HG03460 (cell line): ENCODE measurements around the gene CFB.

Experiments
- ATAC-seq: cut with Tn5 transposase; IDR thresholded peaks from one replicate; pipeline ENCODE4 v1.9.1; 2021; ENCODE audit not compliant: unreplicated experiment

Gene CFB

GRCh38 chr6:31948306-31948705 lies 2.4 kb downstream of the CFB start:
- no peak for ATAC-seq

DNA sequence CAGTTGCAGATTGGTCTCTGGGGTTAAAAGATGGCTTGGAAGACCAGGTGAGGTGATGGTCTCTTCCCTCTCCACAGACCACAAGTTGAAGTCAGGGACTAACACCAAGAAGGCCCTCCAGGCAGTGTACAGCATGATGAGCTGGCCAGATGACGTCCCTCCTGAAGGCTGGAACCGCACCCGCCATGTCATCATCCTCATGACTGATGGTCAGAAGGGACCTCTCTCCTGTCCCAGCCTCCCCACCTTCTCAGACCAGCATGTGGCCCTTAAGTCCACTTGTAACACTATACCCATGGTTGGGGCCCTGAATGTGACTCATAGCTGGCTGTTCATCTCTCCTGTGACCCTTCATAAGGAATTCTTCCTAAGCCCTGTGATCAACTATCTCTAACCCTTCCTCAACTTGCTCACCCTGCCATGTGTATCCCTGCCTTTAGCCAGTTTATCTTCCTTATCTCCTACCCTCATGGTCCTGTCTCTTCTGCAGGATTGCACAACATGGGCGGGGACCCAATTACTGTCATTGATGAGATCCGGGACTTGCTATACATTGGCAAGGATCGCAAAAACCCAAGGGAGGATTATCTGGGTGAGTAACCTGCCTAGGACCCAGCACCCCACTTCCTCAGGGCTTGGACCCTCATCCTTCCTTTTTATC lies 3.0 kb downstream of the CFB start:
- no peak for ATAC-seq

- no peak for ATAC-seq
Observed at GRCh38 chr6:31949926-31950548, 4.1 kb downstream of the CFB start.

- ATAC-seq, result no peak
Observed at GRCh38 chr6:31952140-31952805, 6.4 kb downstream of the CFB start.

GRCh38 chr6:31952890-31953289 lies 7.0 kb downstream of the CFB start:
- no peak for ATAC-seq

DNA sequence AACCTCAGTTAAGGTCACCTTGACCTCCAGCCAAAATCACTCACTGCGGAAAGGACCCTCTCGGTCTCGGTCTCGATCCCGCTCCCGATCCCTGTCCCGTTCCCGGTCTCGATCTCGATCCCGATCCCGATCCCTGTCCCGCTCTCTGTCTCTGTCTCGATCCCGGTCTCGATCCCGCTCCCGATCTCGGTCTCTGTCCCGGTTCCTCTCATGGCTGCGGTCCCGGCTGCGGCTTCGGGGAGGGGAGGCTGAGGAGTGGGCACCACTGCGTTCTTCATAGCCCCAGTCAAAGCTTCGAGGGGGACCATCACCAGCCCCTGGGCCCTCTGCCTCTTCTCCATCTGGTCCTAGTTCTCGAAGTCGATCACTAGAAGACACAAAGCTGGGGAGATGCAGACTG lies 8.6 kb downstream of the CFB start:
- no peak for ATAC-seq

DNA sequence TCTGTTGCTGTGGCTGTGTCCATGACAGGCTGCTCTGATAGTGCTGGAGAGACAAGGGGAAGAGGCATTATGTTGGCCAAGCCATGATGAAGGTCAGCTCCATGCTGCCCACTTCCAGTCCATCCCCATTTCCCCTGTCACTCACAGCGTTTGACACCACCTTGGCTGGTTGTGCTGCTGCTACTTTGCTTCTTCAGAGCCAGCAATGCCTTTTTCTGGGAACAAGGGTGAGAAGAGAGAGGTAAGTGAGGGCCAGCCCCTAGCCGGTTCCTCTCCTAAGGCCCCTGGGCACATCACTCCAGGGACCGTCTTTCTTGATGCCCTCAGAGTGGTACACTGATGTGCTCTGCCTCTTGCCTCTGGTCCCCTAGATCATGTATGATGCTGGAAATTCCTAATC lies 10.9 kb downstream of the CFB start:
- no peak for ATAC-seq

GRCh38 chr6:31958412-31958740 lies 12.5 kb downstream of the CFB start:
- peak; percentile 2 for ATAC-seq

DNA sequence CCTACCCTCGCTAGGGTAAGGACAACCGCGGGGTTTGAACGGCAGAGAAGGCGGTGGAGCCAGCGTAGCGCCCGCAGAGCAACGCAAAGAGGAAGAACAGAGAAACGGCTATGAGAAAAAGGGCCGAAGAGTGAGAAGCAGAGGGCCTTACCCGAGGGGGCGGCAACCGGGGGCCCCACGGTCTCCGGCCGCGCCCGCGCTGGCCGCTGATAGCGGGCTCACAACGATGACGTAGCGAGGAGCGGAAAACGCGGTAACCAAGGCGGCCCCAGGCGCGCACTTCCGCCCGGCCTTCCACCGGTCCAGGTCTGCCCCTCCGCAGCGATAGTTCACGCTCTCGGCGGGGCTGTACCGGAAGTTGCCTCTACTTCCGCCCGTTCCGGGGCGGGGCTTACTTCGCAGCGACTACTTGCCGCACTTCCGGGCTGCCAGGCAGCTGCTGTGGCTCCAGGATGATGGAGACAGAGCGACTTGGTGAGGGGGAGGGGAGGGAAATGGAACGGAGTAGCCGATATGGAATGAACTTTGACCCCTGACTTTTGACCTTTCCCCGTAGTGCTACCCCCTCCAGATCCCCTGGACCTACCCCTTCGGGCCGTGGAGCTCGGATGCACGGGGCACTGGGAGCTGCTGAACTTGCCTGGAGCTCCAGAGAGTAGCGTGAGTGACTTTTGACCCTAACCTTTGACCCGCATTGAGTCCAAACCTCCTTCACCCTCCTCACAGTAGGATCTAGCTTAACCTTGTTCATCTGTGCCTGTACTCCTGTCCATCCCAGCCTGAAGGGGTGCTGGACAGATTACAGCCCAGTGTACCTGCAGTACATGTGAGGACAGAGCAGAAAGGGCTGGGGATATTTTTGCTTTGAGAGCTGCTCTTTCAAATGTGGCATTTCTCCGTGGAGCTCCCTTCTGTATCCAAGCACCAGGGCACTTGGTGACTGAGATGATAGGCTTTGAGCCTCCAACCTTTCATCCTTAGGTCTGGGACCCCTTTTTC lies 13.1 kb downstream of the CFB start, which contains the start of the genes NELFE and SKIC2:
TSS of gene NELFE (minus strand) at position 231 of the 999 bp plus-strand sequence. CDS start 525 bp downstream, outside the sequence.
TSS of gene SKIC2 (plus strand) at position 435 of the 999 bp plus-strand sequence. CDS start at position 453, 18 bp downstream.
- peak; percentile 98 for ATAC-seq

DNA sequence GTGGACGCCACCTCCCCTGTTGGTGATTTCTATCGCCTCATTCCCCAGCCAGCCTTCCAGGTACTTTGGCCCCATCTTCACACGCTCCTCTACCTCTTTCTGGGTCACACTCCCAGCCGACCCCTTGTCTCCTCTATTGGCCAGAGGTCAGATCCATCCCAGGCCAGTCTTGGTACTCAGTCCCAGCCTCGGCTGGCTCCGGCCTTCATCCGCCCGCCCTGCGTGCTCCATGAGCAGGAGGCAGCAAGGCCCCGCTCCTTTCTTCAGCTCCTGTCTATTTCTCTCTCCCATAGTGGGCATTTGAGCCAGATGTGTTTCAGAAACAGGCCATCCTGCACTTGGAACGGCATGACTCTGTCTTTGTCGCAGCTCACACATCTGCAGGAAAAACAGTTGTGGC lies 15.7 kb downstream of the CFB start:
- no peak for ATAC-seq

DNA sequence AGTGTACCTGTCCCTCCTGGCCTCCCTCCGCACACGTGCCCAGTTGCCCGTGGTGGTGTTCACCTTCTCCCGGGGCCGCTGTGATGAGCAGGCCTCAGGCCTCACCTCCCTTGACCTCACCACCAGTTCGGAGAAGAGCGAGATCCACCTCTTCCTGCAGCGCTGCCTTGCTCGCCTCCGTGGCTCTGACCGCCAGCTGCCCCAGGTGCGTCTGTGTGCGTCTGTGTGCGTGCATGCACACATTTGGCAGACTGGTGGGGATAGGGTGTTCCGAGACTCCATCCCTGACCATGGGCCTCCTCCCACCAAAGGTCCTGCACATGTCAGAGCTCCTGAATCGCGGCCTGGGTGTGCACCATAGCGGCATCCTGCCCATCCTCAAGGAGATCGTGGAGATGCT lies 18.0 kb downstream of the CFB start:
- no peak for ATAC-seq

GRCh38 chr6:31965700-31966099 lies 19.8 kb downstream of the CFB start:
- no peak for ATAC-seq

DNA sequence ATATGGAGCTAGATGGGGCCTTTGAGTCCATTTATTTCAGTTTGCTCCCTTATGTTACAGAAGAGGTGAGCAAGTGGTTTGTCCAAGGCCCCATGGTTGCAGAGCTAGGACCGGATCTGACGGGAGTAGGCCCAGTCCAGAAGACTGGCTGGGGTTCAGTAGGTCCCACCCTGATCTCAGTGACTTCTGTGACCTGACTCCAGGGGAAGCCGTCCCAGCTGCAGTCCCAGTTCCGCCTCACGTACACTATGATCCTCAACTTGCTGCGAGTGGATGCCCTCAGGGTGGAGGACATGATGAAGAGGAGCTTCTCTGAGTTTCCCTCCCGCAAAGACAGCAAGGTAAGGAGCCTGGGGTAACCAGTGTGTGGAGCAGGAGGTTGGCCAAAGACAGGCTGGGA lies 20.6 kb downstream of the CFB start:
- no peak for ATAC-seq

- no peak for ATAC-seq
Observed at GRCh38 chr6:31966997-31967925, 21.4 kb downstream of the CFB start.

DNA sequence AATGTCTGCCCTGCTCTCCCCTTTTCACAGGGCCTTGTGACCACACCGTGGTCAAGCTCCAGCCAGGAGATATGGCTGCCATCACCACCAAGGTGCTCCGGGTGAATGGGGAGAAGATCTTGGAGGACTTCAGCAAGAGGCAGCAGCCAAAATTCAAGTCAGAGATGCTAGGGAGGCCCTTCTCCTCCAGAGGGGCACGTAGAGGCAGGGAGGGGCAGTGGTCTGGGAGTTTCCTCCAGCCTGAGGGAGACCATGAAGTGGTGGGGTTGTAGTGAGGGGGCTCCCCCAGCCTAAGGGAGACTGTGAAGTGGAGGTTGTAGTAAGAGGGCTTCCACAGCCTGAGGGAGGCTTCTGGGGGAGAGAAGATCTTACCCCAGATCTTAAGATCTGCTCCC lies 22.0 kb downstream of the CFB start:
- no peak for ATAC-seq

GRCh38 chr6:31968326-31968725 lies 22.4 kb downstream of the CFB start:
- ATAC-seq, result no peak

DNA sequence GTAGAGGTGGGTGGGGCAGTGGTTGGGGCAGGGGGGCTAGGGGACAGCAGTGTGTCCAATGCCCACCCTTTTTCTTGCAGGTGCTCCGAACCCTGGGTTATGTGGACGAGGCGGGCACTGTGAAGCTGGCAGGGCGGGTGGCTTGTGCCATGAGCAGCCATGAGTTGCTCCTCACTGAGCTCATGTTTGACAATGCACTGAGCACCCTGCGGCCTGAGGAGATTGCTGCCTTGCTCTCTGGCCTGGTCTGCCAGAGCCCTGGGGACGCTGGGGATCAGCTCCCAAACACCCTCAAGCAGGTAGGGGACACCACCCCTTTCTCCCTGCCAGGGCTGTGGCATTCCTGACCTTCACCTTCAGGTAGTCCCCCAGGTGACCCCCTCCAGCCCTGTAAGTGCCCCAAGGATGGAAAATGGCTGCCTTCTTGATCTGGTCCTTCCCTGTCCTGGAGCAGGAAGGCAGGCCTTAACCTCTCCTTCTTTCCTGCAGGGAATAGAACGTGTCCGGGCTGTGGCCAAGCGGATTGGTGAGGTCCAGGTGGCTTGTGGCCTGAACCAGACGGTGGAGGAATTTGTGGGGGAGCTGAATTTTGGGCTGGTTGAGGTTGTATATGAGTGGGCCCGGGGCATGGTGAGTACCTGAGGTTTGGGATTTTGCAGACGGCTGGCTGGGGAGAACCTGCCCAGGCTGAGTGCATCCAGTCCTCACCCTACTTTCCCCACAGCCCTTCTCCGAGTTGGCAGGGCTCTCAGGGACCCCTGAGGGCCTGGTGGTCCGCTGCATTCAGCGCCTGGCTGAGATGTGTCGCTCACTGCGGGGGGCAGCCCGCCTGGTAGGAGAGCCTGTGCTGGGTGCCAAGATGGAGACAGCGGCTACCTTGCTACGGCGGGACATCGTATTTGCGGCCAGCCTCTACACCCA lies 23.2 kb downstream of the CFB start:
- ATAC-seq, result no peak

GRCh38 chr6:31969712-31970603 lies 24.1 kb downstream of the CFB start:
- ATAC-seq, result no peak
